GM18526 (cell line): ENCODE data around the gene LRRC10.

Source experiments
- POLR2A ChIP-seq: IDR thresholded peaks from 3 replicates; pipeline ENCODE4 v1.6.1; 2011; ENCODE audit not compliant: insufficient read length; ENCODE audit errors: extremely low read depth

The LRRC10 gene

GRCh38 chr12:69633061-69633460 is 22.4 kb upstream of the LRRC10 start:
- no peak for TF ChIP-seq POLR2A

DNA sequence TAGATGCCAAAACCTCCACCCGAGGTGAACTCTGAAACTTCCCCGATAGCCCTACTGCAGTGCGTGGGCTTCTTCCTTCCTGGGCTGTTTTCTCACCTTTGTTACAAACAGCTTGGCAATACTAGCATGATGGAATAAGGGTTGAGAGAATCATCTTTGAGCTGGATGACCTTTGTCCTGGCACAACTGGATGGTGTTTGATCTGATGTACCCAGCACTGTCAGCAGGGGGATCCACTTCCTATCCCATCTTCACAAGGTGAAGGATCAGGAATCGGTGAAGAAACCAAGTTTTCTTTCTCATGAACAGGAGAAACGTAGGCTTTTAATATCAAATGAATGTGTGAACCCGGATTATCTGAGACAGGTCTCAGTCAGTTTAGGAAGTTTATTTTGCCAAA is 19.5 kb upstream of the LRRC10 start:
- no peak for TF ChIP-seq POLR2A

DNA sequence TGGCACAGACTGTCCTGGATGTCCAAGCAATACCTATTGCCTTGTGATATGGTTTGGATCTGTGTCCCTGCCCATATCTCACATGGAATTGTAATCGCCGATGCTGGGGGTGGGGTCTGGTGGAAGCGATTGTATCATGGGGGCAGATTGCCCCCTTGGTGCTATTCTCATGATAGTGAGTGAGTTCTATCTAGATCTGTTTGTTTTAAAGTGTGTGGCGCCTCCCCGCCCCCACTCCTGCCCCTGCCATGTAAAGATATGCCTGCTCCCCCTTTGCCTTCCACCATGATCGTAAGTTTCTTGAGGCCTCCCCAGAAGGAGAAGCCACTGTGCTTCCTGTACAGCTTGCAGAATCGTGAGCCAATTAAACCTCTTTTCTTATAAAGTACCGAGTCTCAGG is 16.8 kb upstream of the LRRC10 start:
- TF ChIP-seq POLR2A = no peak

GRCh38 chr12:69623970-69624369 is 13.3 kb upstream of the LRRC10 start:
- no peak for TF ChIP-seq POLR2A

DNA sequence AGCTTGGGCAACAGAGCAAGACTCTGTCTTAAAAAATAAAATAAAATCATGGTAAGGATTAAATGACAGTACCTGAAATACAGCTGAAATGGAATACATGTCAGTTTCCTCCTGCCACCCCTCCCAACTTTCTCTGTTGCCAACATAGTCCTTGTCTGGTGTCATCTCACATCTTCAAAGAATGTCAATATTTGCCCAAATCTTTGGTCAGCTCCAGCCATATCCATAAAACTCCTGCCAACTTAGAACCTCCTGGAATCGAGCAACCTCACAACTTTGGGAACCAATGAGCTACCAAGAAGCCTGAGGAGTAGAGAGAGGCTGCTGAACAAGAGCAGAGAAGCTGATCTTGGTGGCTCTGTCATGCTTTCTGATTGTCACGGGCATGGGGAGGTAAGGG is 10.8 kb upstream of the LRRC10 start:
- no peak for TF ChIP-seq POLR2A

DNA sequence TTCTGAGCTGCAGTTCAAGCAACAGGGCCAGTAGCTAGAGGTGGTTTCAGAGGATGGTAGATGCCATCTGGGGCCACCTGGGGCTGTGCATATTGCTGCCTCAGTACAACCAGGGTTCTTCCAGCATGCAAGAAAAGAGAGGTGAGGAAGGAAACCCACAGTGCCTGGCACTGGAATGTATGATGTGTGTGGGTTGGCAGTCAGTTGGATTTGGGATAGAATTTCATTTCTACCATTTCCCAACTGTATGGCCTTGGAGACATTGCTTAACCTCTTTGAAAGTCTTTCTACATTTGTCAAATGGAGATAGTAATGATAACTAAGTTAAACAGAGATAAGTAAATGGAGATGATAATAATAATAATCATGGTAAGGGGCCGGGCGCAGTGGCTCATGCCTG is 10.2 kb upstream of the LRRC10 start:
- TF ChIP-seq POLR2A = no peak

GRCh38 chr12:69620077-69620476 is 9.4 kb upstream of the LRRC10 start:
- TF ChIP-seq POLR2A = no peak

DNA sequence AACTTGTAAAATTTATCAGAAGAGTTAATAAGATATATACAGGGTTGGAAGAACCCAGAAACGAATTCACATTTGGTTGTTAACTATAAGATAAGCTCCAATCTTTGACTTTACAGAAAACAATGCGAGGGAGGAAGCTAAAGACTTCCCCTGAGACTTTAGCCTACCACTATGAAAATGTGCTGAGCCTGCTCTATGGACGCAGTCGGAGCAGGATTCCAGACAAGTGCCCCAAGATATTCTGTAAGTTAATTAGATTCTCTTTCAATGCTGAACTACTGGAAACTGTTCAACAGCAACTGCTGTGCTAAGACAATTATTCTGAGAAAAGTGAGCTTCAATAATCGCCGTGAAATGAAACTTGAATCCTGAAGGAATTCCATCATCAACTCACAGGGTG is 8.3 kb upstream of the LRRC10 start:
- no peak for TF ChIP-seq POLR2A

DNA sequence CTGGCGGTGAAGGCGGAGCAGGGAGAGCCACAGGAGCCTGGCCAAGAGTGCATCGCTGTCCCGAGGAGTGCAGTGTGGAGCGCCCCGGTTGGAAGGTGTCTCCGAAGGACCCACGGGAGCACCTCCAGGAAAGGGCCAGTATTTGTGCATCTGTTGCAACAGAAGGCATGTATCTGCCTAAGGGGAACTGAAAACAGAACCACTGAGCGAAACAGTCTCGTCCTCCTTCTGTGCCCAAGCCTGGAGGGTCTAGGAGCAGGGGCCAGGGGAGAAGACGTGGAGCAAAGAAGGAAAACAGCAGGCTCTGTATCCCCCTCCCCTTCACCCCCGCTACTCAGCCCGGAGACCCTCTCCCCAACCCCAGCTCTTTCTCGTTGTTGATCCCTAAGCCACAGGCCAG is 5.3 kb upstream of the LRRC10 start:
- TF ChIP-seq POLR2A = no peak

DNA sequence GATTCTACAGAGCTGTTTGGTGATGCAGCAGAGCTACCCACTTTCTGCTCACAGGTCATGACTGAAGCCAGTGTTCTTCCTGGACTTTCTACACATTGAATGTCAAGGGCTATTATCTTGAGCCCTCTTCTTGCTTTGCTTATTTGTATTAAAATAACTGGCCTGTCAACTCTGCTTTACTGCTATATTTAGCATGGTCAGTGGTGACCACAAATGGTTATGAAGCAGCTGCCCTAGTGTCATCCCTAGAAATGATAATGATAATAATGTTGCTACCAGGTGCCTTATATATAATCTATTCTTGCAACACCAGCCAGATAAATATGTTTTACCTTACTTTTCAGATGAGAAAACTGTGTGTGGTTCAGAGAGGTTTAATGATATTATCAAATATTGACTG is 2.6 kb upstream of the LRRC10 start:
- no peak for TF ChIP-seq POLR2A

GRCh38 chr12:69610126-69610525 is 581 bp downstream of the LRRC10 start:
- TF ChIP-seq POLR2A = no peak

DNA sequence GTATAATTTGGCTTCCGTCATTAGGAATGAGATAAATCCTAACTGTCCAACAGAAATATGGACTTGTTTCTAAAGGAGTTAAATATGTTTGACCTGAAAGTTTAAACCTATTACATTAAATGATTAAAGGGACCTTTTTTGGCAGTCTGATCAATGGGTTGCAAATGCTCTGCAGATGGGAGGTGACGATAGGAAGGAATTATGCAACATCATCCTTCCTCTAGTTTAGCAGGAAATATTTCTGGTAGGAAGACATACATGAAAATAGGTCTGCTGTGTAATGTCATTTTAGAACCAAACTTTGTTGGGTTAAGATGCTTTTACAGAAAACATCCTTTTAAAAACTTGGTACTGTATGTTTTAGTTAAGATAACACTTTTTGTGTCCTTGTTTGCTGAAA is 2.6 kb downstream of the LRRC10 start:
- no peak for TF ChIP-seq POLR2A

DNA sequence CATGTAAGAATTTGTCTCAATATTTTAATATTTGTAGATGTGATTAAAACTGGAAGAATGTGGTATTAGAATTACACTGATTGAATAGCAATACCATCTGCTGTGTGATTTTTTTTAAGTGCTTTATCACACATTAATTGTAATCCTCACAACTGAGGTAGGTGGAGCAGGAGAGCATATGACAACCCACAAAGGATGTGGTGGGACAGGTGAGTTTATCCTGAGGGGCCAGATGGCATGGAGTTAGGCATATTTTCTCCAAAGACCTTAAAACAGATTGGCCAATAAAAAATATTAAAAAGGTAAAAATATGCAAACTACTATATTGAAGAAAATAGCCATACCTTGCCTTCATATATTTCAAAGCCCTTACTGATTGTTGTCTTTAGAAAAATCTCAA is 7.8 kb downstream of the LRRC10 start:
- no peak for TF ChIP-seq POLR2A

DNA sequence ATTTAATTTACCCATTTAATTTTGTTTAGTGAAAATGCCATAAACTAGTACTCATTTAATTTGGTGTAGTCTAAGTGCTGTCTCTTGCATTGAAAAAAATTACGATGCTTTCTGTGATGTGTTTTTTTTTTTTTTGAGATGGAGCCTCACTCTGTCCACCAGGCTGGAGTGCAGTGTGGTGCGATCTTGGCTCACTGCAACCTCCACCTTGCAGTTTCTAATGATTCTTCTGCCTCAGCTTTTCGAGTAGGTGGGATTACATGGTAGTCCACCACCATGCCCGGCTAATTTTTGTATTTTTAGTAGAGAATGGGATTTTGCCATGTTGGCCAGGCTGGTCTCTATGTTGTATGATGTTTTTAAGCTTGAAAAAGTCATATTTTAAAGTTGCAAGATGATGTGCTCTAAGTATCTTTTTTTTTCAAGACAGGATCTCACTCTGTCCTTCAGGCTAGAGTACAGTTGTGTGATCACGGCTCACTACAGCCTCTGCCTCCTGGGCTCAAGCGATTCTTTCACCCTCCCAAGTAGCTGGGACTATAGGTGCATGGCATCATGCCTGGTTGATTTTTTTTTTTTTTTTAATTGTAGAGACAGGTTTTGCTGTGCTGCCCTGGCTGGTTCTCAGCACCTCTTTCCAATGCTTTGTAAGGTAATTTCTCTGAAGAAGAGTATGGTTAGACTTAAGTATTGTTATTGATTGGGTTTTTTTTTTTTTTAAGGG is 8.6 kb downstream of the LRRC10 start:
- no peak for TF ChIP-seq POLR2A

DNA sequence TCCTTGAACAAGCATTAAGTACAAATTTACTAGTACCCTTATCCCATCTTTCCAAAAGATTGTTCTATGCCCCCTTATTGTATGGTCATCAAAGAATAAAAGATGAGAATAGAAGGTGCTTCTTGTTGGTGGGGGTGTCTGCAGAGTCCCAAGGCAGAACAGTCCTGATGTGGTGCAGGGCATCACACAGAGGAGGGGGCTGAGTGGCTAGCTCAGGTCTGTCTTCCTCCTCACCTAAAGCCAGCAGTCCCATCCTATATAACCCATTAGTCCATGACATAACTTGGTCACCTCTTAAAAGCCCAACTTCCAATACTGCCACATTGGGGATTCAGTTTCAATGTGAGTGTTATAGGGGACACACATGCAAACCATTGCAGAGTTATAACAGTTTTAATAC is 9.9 kb downstream of the LRRC10 start:
- no peak for TF ChIP-seq POLR2A

DNA sequence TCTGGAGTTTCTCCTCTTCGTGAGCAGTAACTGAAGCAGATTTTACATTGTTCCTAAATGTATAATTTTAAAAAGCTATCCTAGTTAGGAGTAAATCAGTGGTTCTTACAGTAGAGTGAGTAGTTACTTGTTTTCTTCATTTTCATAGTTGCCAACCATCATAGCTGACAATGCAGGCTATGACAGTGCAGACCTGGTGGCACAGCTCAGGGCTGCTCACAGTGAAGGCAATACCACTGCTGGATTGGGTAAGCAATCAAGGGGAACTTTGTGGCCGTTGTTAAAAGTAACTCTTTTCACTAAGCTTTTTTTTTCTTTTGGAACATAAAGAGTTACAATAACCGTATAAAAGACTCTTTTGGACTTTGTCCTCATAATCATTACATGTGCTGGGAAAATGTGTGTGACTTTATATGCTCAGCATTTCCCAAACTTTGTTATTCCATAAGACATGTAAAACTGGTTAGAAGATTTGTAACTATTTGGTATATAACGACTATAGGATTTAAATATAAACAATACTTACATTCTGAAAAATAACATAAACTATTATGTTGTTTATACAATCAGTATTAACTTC is 12.4 kb downstream of the LRRC10 start:
- no peak for TF ChIP-seq POLR2A

DNA sequence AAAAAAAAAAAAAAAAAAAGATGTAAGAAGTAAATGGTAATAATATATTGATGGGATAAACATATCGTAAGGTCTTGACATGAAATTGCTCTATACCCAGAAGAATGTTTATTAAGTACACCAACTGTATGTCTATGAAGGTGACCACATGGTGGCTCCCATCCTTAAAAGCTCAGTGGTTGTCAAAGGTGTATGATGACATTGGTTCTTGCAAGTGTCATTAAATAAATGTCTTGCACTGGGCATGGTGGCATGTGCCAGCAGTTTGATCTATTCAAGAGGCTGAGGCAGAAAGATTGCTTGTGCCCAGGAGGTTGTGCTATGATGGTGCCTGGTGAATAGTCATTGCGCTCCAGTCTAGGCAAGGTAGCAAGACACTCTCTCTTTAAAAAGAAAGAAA is 15.0 kb downstream of the LRRC10 start:
- TF ChIP-seq POLR2A = no peak
